Brain pericyte (primary cell): ENCODE results near the gene RALGDS.

Experiments used
- DNase-seq: peaks from one replicate; pipeline ENCODE4 v3.0.0-alpha.2; 2012; ENCODE audit warnings: low read depth, low spot score

Gene RALGDS

DNA sequence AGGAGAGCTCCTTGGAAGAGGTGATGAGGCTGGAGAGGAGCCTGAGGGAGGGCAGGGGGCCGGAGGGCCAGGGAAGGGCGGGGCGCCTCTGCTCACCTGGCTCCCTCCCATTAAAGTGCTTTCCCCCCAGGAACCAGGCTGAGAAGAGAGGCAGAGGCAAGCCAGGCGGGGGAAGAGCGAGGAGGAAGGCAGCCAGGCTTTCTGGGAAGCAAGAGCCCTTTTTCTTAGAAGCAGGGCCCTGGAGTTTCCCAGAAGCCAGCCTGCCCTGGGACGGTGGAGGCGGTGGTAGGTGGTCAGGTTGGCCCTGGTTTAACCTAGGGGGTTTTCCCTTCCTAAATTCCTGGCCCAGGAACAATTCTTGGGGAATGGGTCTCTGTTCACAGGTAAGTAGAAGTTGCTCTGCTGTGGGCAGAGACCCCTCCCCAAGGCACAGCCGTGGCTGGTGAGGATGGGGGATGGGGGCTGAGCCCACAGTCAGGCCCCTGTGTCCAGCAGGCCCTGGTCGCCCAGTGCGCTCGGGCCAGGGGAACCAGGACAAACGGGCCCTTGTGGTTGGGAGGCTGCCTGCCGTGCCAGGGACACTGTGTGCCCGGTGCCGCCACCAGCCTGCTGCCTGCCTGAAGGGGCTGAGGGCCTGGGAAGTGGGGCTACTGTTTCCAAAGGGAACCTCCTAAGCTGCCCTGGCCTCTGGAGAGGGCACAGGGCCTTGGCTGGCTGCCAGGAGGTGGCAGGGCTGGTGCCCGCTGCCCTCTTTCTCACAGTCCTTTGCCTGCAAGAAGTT, 16.6 kb upstream of the RALGDS start:
- DNase-seq, result no peak

DNA sequence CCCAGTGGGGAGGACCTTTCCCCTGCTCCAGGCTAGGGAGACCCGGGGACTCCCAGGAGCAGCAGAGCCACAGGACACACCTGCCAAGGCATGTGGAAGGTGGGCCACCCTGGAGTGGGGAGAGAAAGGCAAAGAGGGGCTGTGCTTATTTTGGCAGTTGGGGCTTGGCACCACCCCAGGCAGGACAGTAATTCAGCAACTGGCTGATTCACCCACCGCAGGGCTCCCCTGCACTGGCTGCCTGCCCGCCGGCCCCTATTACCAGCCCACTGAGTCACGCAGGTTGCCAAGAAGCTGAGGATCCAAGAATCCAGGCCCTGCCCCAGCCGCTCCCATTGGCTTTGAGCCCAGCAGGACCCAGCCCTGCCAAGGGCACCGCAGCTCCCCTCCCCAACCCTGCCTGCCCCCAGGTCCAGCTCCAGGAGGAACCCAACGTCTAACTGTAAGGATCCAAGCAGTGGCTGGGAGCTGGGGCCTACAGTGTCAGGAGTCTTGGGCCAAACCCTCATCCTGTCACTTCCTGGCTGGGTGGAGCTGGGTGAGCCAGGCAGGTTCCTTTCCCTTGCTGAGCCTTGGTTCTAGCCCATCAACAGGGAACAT, 14.2 kb upstream of the RALGDS start:
- no peak for DNase-seq

DNA sequence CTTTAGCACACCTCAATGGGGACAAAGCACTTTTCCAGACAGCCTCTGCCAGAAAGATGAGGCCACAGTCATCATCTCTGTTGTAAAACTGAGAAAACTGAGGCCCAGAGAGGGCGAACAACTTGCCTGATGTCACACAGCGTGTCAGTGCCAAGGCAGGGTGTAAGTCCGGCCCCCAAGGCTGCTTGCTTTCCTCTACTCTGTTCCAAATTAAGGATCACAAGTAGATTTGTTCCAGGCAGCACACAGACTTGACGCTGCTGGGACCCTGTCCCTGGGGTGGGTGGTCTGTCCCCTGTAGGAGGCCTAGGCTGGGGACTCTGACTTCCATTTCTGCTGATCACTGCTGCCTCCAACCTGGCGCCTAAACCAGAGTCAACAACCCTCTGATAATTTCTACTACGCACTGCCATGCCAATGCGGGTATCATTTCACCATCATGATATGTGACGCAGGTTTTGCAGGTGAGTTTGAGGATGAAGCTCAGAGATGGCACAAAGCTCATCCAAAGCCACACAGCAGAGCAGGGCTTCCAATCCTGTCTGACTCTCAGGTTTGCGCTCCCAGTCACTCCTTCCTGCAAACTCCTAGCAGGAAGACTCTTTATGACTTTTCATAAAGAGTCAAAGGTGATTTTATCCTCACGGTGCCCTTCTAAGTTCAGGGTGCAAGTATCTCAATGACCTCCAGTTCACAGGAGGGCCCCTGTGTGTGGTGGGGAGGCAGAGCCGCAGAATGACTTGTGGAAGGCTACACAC, 13.5 kb upstream of the RALGDS start:
- no peak for DNase-seq

DNA sequence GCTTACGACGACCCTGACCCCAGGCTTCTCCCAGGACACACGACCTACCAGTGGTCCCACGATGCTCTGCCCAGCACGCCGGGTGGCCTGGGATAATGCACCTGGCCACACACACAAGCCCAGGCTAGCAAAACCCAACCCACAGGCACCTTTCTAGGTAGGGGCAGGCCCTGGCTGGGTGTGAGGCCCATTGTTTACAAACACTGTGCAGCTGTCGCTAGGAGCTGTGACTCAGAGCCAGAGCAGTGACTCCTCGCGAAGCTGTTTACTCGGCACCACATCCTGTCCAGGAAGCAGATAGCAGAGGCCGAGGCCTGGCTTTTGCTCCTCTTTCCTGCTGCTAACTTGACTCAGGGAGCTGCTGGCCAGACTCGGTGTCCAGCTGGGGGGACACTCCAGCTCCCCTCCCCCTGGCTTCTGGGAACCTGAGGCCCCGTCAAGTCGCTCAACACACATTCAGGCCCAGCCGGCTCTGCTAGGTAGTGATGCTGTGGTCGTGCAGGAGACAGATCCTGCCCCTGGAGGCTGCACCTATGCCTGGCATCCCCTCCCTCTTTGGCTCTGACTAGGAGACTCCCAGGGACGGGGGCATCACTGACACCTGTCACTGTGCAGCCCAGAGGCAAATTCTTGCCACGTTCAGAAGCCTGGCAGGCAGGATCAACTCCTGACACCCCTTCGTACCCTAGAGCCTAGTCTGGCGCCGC, 12.8 kb upstream of the RALGDS start:
- DNase-seq, result no peak

DNA sequence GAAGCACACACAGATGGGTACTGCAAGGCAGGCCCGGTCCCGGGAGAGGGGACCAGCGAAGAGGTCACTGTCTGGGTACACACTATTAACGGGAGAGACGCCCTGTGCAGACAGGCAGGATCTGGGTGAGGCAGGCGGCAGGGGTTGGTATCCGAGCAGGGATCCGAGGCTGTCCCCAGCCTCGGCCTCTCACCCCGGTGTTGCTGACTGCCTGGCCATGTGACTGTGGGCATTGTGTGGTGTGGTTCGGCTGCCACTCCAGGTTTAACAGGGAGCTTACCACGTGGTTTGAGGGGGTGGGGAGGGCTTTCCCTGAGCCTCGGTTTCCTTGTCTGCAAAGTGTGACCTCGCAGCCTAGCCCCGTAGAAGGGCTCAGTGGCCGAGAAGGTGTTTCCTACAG, 11.1 kb upstream of the RALGDS start:
- DNase-seq, result no peak

DNA sequence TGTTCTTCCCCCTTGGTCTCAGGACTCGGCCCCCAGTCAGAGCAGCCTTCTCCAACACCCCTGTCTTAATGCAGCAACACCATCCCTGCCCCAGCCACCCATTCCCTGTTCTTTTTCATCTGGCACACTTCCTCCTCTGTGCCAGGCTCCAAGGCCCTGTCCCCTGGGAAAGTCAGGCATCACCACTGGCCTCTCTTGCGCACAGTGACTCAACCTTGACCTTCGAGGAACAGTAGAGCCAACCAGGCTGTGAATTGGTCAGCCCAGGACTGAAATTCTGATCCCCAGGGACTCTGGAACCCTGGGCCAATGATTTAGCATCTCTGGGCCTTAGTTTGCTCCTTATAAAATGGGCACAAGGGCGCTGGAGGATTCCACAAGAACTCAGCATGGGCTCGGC, 10.5 kb upstream of the RALGDS start:
- DNase-seq, result no peak

DNA sequence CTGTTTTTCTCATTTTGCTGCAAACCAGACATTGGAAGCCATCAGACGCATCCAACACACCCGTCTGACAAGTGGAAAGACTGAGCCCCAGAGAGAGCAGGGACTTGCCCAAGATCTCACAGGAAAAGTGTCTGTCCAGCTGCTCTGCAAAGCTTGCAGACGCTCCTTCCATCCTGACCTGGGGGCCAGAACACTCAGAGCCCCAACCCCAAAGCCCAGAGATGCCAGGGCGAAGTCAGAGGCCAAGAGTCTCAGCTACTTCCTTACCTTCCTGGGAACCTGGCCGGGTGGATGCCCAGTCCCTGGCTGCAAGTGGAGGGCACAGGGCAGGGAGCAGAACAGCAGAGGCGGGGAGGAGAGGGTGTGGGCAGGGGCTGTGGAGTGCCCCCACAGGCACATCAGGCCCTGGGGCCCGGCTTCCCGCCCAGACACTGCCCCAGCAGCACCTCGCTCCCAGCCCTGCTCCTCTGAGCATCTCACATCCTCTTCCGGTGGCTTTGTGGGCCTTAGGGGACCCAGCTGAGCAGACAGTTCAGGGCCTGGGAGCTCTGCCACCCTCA, 9.7 kb upstream of the RALGDS start:
- no peak for DNase-seq

DNA sequence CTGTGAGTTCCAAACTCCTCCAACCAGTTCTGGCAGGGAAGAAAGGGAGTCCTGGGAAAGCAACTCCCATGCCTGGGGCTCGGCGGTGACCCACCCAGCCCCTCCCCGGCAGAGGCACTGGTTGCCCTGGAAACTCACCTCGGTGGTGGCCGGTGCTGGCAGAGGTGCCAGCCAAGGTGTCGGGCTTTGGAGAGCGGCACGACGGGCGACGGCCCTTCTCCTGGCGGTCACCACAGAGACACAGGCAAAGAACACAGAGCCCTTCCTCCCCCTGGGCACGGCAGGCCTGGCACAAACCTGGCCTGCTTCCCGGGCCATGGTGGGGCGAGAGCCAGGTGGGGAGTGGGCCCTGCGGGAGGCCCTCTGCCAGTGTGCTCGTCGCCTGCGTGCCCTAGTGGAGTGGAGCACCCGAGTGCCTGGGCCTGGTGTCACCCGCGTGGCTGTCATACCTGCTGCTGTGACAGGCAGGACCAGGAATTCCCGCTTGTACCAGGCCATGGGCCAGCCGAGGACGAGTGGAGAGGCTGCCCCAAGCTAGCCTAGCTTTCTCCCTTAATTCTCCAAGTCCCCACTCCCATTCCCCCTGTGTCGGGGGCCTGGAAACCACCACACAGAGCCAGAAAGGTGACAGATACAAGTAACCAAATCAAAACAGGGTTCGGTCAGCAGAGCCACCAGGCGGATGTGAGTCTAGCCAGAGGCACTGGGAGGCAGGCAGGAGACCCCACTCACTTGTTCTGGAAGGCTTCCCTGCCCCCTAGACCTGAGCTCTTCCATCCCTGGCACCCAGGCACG, 8.2 kb upstream of the RALGDS start:
- no peak for DNase-seq

DNA sequence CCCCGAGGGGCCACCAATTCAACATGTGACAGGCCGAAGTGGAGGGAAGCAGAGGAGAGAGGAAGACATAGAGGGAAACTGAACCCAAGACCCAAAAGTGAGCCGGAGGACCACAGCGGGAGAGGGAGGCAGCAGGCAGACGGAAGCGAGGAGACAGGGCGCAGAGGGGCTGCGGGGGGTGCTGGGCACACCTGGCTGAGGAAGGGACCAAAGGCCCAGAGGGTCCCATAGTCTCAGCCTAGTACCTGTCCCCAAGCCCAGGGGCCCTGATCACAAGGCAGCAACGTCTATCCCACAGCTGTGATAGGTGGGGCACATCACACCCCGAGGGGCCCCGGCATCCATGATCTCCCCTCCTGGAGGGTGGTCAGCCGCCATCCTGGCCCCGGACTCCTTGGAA, 7.1 kb upstream of the RALGDS start:
- no peak for DNase-seq

DNA sequence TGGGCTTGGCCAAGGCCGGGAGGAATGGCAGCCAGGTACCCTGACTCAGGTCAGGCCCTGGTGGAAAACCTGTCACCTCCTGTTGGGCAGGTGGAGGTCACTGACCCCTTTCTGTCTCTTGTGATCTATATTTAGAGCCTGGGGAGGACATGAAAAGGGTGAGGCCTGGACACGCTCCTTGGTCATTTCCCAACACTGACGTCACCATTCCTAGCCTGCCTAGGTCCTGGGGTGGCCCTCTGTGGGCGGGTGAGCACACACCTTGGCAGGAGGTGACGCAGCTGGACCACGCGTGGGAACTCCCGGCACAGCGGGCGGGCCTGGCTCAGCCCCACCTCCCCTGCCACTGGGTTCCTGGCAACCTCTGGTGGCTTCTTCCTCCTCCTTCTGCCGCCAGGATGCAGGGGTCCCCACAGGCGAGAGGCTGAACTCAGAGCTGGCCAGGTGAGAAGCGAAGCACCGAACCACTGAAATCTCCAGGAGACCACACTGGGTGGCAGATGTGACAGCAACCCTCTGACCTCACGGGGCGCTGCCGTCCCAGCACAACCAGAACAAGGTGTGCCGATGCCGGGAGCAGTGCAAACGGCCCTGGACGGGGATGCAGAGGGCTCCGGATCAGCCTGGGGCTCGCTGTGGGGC, 6.4 kb upstream of the RALGDS start:
- DNase-seq, result no peak

DNA sequence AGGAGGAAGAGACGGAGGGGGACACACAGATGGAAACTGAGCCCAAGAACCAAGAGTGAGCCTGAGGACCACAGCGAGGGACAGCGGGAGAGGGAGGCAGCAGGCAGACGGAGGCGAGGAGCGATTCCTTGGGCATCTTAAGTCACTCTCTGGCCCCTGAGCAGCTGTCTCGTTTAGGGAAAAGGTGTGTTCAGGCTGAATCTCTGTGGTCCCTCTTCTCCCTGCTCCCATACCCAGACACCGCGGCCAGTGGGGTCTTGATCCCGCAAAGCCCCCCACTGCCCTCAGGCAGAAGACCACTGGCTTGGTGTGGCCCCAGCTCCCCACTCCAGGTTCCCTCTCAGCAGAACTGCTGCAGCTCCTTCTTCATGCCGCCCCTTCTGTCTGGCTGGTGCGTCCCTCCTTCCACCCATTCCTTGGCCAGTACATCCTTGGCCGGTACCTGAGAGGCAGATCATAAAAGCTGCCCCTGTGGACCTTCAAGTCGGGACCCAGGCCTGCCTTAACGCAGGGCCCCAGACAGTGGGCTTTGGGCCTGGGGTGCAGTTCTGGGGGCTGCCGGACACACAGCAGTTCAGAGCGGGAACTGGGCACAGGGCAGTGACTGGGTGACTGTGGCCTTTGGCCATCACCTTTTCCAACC, 5.8 kb upstream of the RALGDS start:
- DNase-seq, result no peak

DNA sequence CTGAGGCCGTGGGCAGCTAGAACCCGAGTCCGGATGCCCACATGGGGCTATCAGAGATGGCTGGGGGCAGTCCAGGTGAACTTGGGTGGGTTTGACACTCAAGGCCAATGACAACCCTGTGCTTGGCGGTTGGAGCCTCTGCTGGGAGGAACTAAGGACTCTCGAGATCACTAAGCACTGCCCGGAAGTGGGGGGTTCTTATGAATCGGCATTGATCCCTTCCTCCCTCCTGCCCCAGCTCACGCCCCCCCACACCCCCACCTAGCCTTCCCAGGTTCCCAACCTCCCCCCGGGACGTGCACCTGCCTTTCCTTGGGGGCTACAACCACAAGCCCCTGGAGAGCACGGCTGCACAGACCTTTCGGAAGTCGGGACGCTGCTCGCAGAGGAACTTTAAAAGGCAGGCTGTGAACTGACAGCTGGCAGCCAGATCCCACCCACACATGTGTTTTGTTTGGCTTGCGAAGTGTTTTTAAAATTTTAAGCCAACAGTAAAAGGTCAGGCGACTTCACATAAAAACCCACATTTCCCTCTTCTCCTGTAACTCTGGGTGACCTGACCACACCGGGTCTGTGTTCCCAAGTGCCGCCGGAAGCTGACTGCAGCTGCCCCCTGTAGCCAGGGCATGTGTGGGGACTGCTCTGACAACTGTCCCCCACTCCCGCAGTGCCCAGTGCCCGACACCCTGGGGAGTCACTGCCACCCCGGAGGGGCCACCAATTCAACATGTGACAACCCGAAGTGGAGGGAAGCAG, 5.1 kb upstream of the RALGDS start:
- no peak for DNase-seq

DNA sequence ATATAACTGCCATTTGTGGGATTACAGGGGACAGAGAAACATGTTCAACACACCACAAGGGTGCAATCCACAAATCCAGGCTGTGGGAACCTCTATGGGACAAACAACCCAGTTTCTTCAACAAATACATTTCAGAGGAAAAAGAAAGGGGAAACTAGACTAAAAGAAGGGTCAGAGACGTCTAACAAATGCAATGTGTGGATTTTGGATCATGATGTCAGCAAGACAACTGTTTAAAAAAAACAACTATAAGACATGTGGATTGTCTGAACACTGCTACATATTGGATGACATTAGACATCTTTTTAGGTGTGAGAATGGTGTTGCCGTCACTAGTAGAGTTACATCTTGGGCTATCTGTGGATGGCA, 3.9 kb upstream of the RALGDS start:
- DNase-seq, result no peak

DNA sequence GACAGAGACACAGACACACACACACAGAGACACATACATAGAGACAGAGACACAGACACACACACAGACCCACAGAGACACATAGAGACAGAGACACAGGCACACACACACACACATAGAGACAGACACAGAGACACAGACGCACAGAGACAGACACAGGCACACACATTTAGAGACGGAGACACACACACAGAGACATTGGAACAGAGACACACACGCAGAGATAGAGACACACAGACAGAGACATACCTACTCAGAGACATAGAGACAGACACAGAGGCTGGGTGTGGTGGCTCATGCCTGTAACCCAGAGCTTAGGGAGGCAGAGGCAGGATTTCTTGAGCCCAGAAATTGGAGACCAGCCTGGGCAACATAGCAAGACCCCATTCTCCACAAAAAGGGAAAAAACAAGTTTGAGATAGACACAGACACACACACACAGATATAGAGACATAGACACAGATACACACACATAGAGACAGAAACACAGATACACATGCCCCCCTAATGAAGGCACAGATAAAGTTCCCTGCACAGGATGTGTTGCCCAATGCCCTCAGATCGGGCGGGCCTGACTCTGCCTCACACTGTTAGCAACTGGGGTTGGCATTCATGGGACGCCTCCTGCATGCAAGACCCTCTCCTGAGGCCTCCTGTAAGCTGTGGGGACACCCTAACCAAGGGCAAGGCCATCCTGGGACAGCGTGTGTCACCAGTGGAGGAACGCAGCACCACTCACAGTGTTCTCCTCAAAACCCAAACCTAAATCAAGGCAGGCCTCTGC, 3.3 kb upstream of the RALGDS start:
- DNase-seq, result no peak

DNA sequence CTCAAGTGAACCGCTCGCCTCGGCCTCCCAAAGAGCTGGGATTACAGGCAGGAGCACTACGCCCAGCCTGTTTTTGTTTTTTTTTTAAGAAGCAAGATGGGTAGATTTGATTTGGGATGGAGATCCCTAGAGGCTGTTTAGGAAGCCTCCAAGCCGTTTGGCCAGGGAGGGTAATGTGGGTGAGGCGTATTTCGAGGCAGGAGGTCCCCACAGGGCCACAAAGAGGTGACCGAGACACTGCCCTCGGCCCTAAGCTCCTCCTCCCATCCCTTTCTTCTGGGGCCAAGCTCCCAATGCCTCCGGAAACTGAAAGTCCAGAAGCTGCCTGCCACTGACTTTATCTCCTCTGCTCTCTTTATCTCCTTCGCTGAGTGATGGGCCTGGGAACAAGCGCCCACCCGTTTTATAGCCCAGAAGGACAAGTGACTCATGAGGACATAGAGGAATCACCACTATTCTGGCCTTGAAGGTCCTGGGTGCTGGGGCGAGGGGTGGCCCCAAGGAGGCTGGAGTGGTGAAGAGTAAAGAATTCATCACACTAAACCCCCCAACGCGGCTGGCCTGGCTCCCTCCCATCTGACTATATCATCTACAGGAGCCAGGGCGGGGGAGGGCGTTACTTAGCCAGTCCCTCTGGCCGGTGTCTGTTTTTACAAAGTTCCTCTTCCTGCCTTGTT, 2.0 kb upstream of the RALGDS start:
- DNase-seq, result no peak

DNA sequence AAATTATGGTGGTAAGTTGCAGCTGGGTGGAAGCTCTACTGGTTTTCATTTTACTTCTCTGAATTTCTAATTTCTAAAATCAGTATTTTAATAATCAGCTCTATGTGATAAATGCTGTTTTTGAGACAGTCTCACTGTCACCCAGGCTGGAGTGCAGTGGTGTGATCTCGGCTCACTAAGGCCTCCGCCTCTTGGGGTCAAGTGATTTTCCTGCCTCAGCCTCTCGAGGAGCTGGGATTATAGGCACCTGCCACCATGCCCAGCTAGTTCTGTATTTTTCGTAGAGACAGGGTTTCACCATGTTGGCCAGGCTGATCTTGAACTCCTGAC, 1.5 kb upstream of the RALGDS start:
- DNase-seq, result no peak

DNA sequence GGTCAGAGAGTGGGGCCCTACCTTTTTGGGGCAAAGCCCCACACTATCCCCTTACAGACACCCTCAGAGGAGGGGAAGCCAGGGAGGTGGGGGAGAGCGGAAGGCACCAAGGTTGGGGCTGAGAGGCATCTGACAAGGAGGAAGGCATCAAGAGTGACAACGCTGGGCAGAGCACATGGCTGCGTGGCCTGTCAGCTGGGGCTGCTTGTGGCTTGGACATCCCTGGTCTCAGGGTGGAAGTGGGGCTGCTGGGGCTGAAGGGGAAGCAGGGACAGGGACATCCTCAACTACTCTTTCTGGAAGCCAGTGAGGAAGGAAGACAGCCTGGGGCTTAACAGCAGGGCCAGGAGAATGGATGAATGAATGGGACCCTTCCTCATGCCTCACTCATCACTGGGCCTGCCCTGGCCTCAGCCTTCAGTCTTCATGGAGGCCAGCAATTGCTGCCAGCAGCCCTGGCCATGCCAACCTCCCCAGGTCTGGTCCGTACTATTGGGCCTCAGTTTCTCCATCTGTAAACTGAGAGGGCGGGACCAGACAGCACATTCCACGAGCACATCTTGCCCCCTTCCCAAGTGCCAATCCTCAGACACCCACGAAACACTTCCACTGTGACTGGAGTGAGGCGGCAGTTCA, 993 bp upstream of the RALGDS start:
- DNase-seq, result no peak
